DMS 273 treated with DMSO at 0.1 percent for 48 hours (cell line): ENCODE data around the gene CRELD2.

ENCODE experiments used
- DNase-seq: peaks from one replicate; lab custom pipeline; 2025; lab: John Stamatoyannopoulos, UW

CRELD2 gene

GRCh38 chr22:49968831-49969661, 50.6 kb downstream of the CRELD2 start:
- DNase-seq: no peak

DNA sequence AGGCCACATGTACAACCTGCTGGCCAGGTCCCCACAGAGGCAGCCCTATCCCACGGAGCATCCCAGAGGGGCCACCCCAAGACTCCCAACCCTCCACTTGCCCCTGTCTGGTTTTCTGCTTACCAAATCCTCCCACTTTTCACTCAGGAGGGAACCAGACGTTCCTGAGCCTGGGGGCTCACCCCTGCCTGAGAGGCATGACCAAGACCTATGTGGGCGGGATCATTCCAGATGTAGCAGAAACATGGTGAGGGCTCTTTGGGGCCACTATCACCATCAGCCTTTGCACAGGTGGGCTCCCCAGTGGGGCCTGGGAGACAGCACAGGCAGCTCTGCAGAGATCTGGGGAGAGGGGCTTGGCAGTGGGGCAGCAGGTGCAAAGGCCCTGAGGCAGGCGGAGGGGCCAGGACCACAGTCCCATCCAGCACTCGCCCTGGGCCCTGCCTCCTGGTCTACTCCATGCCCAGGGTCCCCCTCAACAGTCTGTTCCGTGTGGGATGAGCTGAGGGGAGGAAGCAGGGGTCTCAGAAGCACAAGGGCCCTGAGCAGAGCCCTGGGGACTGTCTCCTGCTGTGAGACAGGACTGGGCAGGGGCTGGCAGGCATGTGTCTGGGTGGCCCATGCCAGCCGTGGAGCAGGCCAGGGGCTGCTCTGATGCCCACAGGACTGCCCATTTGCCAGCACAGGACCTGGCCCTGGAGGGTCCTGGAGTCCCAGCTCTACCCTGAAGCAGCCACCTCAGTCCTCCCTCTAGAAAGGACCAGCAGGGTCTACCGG, 51.5 kb downstream of the CRELD2 start:
- DNase-seq: no peak

- peak; percentile 35 for DNase-seq
Measured at GRCh38 chr22:49970528-49971231, 52.2 kb downstream of the CRELD2 start.

DNA sequence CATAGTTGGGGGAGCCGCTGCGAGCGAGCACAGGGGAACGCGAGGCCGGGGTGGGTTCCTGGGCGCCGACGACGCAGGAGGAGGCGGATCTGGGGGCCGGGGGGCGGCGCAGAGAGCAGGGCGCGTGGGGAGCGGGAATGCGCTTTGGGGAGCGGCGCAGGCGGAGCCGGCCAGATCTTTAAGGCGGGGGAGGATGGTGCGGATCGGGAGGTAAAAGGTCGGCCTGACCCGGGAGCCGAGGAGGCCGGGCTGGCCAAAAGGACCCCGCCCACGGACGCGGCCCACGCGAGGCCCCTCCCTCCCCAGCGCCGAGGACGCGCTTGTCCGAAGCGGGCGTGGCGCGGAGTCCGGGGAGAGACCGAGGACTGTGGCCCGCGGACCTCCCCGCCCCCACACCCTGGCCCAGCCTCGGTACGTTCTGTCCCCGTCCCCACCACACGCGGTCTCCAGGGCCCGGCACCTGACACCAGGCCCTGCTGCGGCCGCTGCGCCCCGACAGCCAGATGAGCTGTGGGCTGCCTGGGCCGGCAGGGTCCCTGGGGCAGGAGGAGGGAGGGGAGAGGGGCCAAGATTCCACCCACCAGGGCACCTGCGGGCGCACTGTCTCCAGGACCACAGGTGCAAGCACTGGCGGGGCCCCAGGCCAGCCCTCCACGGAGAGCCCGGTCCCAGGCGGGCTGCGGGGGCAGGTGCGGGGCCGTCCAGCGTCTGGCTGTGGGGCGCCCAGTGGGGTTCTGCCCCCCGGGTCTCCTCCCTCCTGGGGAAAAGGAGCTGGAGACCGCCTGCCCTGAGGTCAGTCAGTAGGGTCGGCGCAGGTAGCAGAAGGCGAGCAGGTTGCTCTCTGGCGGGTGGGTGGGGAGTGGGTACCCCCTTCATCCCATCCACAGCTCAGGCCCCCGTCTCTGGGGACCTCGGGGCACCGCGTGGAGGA, 53.1 kb downstream of the CRELD2 start:
- no peak for DNase-seq

GRCh38 chr22:49972163-49973017, 54.0 kb downstream of the CRELD2 start:
- no peak for DNase-seq

DNA sequence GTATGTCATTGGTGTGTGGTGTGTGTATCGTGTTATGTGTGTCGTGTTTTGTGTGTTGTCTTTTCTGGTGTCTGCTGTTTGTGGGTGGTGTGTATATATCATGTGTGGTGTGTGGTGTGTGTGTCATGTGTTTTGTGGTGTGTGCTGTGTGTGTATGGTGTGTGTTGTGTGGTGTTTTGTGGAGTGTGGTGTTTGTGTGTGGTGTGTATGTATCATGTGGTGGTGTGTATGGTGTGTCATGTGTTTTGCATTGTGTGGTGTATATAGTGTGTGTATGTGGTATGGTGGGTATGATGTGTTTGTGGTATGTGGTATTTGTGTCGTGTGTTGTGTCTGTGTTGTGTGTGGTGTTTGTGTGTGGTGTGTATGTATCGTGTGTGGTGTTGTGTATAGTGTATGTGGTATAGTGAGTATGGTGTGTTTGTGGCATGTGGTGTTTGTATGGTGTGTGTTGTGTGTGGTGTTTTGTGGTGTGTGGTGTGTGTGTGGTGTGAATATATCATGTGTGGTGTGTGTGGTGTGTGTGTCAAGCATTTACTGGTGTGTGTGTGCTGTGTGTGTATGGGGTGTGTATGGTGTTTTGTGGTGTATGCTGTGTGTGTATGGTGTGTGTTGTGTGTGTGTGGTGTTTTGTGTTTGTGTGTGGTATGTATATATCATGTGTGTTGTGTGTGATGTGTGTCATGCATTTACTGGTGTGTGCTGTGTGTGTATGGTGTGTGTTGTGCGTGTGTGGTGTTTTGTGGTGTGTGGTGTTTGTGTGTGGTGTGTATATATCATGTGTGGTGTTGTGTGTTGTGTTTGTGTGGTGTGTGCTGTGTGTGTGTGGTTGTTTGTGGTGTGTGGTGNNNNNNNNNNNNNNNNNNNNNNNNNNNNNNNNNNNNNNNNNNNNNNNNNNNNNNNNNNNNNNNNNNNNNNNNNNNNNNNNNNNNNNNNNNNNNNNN, 54.9 kb downstream of the CRELD2 start:
- no peak for DNase-seq

DNA sequence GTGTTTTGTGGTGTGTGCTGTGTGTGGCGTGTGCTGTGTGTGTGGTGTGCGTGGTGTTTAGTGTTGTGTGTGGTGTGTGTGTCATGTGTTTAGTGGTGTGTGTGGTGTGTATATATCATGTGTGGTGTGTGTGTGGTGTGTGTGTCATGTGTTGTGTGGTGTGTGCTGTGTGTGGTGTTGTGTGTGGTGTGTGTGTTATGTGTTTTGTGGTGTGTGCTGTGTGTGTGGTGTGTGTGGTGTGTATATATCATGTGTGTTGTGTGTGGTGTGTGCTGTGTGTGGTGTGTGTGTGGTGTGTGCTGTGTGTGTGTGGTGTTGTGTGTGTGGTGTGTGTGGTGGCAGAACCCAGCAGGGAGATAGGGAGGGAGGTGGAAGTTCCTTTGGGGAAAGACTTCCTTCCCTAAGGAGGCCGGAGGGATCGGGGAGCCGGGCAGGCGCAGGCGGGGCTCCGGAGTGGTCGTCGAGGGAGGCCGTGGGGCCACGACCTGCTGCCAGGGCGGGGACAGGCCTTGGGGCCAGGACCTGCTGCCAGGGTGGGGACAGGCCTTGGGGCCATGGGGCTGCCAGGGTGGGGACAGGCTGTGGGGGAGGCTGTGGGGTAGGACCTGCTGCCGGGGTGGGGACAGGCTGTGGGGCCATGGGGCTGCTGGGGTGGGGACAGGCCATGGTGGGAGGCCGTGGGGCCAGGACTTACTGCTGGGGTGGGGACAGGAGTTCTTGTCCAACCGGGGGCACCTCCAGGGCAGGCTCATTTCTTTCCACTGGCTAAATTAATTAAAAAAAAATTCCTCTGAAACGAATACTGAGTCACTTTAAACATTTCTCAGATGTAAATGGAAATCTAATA, 57.3 kb downstream of the CRELD2 start:
- no peak for DNase-seq

DNA sequence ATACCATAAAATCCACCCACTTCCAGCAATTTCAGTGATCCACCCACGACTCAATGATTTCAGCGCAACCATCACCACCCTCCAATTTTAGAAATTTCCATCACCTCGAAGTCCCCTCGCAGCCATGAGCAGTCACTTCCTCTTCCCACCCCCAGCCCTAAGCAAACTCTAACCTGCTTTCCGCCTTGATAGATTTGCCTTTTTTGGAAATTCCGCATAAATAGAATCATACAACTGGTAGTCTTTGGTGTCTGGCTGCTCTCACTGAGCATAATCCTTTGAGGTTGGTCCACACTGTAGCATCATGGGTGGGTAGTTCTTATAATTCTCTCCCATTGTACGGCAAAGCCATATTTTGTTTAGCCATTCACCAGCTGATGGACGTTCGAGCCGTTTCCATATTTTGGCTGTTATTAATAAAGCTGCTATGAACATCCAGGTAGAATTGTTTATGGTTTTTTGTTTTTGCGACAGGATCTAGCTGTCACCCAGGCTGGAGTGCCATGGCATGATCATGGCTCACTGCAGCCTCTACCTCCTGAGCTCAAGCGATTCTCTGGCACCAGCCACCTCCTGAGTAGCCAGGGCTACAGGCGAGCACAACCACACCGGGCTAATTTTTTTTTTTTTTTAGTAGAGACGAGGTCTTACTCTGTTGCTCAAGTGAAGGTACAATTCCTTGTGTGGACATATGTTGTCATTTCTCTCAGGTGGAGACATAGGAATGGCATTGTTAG, 58.2 kb downstream of the CRELD2 start:
- no peak for DNase-seq
